IPS-18a (cell line): ENCODE data around the gene RAB31.

ENCODE experiments used
- H3K27ac ChIP-seq: one replicate; pipeline ENCODE4 v1.5.1; 2013; ENCODE audit warnings: low read length
- H3K27me3 ChIP-seq: one replicate; pipeline ENCODE4 v1.6.1; 2013; ENCODE audit warnings: mild to moderate bottlenecking, low read length; ENCODE audit not compliant: control insufficient read depth, insufficient read depth
- H3K36me3 ChIP-seq: one replicate; pipeline ENCODE4 v1.6.1; 2013; ENCODE audit warnings: low read depth, low read length; ENCODE audit not compliant: control insufficient read depth
- H3K4me1 ChIP-seq: one replicate; pipeline ENCODE4 v1.6.1; 2013; ENCODE audit warnings: low read depth, low read length; ENCODE audit not compliant: control insufficient read depth
- H3K4me3 ChIP-seq: one replicate; pipeline ENCODE4 v1.5.1; 2013; ENCODE audit warnings: low read length
- H3K9ac ChIP-seq: one replicate; pipeline ENCODE4 v1.6.1; 2013; ENCODE audit warnings: mild to moderate bottlenecking, low read length, moderate library complexity
- H3K9me3 ChIP-seq: one replicate; pipeline ENCODE4 v1.6.1; 2013; ENCODE audit warnings: low read depth, low read length; ENCODE audit not compliant: control insufficient read depth

RAB31 gene

GRCh38 chr18:9716780-9717563, 8.9 kb downstream of the RAB31 start:
- no peaks in the 10 kb centered on the region for H3K36me3 ChIP-seq
- no peaks in the 10 kb centered on the region for H3K9me3 ChIP-seq
- no peak overlapping the region for H3K4me3 ChIP-seq
- H3K4me1 ChIP-seq = peaks cover 2% of the 10 kb centered on the region
- no peak overlapping the region for H3K27ac ChIP-seq
- no peak overlapping the region for H3K9ac ChIP-seq
- H3K27me3 ChIP-seq = no peaks in the 10 kb centered on the region

DNA sequence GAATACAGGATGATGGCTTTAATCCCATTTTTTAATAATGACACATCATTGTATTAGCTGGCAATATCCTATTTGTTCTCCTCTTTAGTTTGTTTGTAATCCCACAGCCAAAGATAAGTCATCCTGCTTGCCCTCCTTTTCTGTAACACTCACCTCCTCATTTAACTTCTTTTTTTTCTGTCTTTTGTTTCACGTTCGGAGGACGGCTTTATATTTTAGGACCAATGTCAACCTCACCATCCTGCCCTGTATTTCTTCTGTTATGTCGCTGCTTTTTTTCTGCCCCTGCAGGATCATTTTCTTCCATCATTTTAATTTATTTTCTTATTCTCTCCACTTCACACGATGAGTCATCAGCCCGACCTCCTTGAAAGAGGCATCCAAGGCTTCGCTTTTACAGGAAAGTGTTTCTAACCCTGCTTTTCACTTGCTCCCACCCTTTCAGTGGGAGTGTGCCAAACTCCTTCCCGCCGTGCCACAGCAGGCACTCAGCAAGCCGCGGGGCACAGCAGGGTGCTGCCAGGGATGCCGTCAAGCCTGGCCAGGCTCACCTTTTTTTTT, 11.4 kb downstream of the RAB31 start:
- no peak overlapping the region for H3K27ac ChIP-seq
- no peak overlapping the region for H3K4me3 ChIP-seq
- H3K36me3 ChIP-seq = no peaks in the 10 kb centered on the region
- H3K4me1 ChIP-seq = no peaks in the 10 kb centered on the region
- no peak overlapping the region for H3K9ac ChIP-seq
- H3K27me3 ChIP-seq = no peaks in the 10 kb centered on the region
- no peaks in the 10 kb centered on the region for H3K9me3 ChIP-seq

DNA sequence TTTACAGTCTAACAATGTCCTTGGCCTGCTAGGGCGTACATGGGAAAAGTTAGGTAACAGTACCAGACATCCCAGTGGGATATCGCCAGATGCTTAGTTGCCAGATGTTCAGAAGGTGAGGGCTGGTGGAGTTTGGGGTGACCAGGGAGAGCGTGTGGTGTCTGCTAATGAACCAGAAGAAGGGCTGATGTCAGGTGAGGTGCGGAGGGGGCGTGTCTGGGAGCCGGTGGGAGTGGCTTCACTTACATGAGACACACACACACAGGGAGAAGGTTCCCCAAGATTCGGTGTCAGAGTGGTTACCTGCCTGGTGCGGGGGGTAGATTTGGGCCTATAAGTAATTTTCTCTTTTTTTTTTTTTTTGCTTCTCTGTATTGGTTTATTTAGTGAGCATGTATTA, 12.2 kb downstream of the RAB31 start:
- Histone ChIP-seq H3K27ac (no peak overlapping the region), H3K36me3 (no peaks in the 10 kb centered on the region), H3K4me3 (no peak overlapping the region), H3K9ac (no peak overlapping the region), H3K27me3 (no peaks in the 10 kb centered on the region), H3K4me1 (no peaks in the 10 kb centered on the region), H3K9me3 (no peaks in the 10 kb centered on the region)

GRCh38 chr18:9721893-9722550, 13.9 kb downstream of the RAB31 start:
- H3K27ac ChIP-seq = no peak overlapping the region
- no peaks in the 10 kb centered on the region for H3K4me1 ChIP-seq
- no peak overlapping the region for H3K4me3 ChIP-seq
- no peaks in the 10 kb centered on the region for H3K36me3 ChIP-seq
- H3K27me3 ChIP-seq = no peaks in the 10 kb centered on the region
- no peak overlapping the region for H3K9ac ChIP-seq
- H3K9me3 ChIP-seq = no peaks in the 10 kb centered on the region

DNA sequence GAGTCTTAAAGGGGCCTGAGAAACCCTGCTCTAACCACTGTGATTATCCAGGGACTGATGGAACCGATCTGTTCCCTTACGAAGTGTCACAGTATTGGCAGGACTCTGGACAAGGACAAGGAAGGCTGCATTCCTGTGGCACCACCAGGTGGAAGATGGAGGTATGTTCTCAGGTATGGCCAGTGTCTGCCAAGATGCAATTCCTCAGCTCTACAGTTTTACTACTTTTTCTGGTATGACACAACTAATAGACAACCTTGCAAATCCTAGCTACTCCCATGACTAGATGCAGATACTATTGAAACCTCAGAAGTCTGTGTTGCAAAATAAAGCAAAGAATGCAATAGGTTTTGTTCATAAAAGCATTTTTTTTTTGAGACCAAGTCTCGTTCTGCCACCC, 14.6 kb downstream of the RAB31 start:
- H3K27me3 ChIP-seq = no peaks in the 10 kb centered on the region
- no peak overlapping the region for H3K27ac ChIP-seq
- no peak overlapping the region for H3K9ac ChIP-seq
- H3K4me1 ChIP-seq = no peaks in the 10 kb centered on the region
- H3K4me3 ChIP-seq = no peak overlapping the region
- no peaks in the 10 kb centered on the region for H3K36me3 ChIP-seq
- no peaks in the 10 kb centered on the region for H3K9me3 ChIP-seq

- Histone ChIP-seq H3K9ac (no peak overlapping the region), H3K36me3 (no peaks in the 10 kb centered on the region), H3K4me1 (no peaks in the 10 kb centered on the region), H3K27me3 (no peaks in the 10 kb centered on the region), H3K4me3 (no peak overlapping the region), H3K27ac (no peak overlapping the region), H3K9me3 (no peaks in the 10 kb centered on the region)
Observed at GRCh38 chr18:9724797-9725585, 16.9 kb downstream of the RAB31 start.

DNA sequence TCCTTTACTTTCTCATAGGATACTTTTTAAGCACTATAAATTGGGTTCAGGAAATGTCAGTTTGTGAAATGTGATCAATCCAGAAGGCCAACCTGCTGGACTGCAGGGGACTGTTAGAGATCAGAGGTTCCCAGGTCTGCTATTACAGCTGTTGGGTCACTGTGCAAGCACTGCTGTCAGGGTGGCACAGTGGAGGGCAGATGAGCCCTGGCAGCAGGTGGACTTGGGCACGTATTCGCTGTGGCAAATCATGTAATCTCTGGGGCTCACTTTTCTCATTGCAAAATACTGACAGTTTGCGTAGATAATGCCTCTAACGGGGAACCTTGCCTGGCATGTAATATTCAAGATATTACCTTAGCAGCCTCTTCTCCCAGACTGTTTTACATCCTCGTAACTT, 18.1 kb downstream of the RAB31 start:
- Histone ChIP-seq H3K36me3 (no peaks in the 10 kb centered on the region), H3K9me3 (no peaks in the 10 kb centered on the region), H3K4me3 (no peak overlapping the region), H3K27me3 (no peaks in the 10 kb centered on the region), H3K4me1 (no peaks in the 10 kb centered on the region), H3K9ac (no peak overlapping the region), H3K27ac (no peak overlapping the region)

- Histone ChIP-seq H3K4me3 (no peak overlapping the region), H3K4me1 (no peaks in the 10 kb centered on the region)
Observed at GRCh38 chr18:9726936-9727335, 18.8 kb downstream of the RAB31 start.

GRCh38 chr18:9730786-9731185, 22.7 kb downstream of the RAB31 start:
- Histone ChIP-seq H3K4me1 (peaks cover 5% of the 10 kb centered on the region), H3K4me3 (no peak overlapping the region), H3K9me3 (no peaks in the 10 kb centered on the region), H3K27ac (no peak overlapping the region), H3K9ac (no peak overlapping the region), H3K27me3 (no peaks in the 10 kb centered on the region), H3K36me3 (no peaks in the 10 kb centered on the region)

More at GRCh38 chr18:9726936-9727335, 18.8 kb downstream of the RAB31 start:
- Histone ChIP-seq H3K27ac (no peak overlapping the region), H3K9me3 (no peaks in the 10 kb centered on the region), H3K36me3 (no peaks in the 10 kb centered on the region), H3K27me3 (no peaks in the 10 kb centered on the region), H3K9ac (no peak overlapping the region)

DNA sequence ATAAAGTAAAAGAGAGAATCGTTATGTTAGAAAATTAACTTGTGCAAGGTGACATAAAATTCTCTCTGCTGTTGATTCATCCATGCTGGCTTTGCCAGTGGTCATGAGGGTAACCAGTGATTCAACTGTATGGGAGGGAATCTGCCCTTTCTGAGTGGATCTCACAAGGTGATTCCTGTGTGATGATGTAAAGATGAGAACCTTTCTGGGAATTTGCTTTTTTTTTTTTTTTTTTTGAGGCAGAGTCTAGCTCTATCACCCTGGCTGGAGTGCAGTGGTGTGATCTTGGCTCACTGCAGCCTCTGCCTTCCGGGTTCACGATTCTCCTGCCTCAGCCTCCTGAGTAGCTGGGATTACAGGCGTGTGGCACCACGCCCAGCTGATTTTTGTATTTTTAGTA, 23.3 kb downstream of the RAB31 start:
- H3K4me3 ChIP-seq = no peak overlapping the region
- no peak overlapping the region for H3K27ac ChIP-seq
- H3K4me1 ChIP-seq = peaks cover 5% of the 10 kb centered on the region
- no peak overlapping the region for H3K9ac ChIP-seq
- no peaks in the 10 kb centered on the region for H3K36me3 ChIP-seq
- H3K27me3 ChIP-seq = no peaks in the 10 kb centered on the region
- no peaks in the 10 kb centered on the region for H3K9me3 ChIP-seq

DNA sequence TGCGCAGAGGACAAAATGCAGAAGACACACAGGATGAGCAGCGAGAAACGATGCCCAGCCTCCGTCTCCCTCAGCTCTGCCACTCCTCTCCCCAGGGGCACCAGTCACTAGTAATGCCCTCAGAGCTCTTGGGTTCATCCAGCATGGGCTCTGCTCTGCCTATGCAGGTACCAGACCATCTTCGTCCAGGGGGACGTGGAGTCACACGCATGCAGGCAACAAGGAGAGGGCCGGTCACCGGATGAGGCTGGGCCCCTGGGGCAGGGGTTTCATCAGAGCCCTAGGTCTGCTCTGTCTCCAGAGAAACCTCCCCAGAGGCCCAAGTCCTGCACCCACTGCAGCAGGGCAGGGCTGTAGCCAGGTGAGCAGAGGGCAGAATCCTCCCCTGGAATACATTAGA, 23.9 kb downstream of the RAB31 start:
- no peak overlapping the region for H3K9ac ChIP-seq
- H3K9me3 ChIP-seq = no peaks in the 10 kb centered on the region
- no peaks in the 10 kb centered on the region for H3K27me3 ChIP-seq
- peaks cover 5% of the 10 kb centered on the region for H3K4me1 ChIP-seq
- no peaks in the 10 kb centered on the region for H3K36me3 ChIP-seq
- no peak overlapping the region for H3K4me3 ChIP-seq
- no peak overlapping the region for H3K27ac ChIP-seq
